NCI-H345 (cell line): ENCODE data around the gene HES7.
A peak's percentile ranks its signal among the peaks of the same experiment; 100 is the strongest.
"Not testable (repeated sequence)": the region's sequence is repeated elsewhere in the genome, so short reads cannot be mapped to it uniquely, and the experiment has no call there.

Source experiments
- DNase-seq: peaks from one replicate; lab custom pipeline; 2025; lab: John Stamatoyannopoulos, UW

Gene HES7

DNA sequence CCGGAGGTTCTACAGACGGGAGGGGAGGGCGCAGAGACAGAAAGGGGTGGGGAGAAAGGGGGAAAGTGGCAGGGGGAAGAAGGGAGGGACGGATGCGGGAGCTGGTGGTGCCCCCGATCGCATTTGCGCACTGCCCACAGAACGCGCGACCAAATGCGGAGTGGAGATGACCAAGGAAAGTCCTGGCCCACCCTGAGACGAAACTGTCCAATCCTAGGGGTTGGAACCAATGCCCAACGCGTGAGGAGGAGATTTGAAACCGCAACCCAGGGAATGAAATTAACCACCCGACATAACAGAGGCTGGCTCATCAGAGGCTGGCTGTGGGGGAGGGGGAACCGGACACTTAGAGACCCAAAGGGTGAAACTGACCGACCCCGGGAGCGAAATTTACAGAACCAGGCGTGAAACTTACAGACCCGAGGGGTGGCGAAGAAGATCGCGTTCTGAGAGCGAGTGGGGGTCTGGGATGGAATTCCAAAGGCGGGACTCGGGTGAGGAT lies 1.4 kb downstream of the HES7 start:
- peak; percentile 21 for DNase-seq

DNA sequence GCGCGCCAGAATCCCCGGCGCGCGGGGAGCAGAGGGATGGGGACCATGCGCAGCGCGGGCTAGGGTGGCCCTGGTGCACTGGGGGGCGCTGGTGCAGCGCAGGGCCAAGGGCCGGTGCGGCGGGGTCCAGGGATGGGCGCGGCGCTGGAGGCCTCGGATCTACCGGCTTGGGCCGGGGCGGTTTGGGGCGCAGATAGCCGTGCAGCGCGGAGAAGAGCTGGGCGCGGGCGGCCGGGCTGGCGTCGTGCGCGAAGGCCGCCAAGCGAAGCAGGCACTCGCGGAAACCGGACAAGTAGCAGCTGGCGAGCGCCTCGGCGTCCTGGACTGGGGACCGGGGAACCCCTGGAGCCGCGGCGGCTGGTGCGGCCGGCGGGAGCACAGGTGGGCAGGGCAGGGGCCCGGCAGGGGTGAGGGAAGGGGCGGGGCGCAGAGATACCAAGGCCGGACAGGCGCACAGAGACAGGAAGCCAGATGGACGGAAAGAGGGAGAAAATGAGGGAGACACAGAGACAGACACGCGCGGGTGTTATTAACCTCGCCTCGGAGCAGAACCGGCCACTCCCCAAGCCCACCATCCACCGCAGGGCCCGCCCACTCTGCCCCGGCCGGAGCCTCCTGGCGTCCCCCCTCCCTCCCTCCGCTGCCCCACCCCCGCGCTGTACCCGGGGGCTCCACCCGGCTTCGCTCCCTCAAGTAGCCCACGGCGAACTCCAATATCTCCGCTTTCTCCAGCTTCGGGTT lies 2.1 kb downstream of the HES7 start:
- peak; percentile 60 for DNase-seq

DNA sequence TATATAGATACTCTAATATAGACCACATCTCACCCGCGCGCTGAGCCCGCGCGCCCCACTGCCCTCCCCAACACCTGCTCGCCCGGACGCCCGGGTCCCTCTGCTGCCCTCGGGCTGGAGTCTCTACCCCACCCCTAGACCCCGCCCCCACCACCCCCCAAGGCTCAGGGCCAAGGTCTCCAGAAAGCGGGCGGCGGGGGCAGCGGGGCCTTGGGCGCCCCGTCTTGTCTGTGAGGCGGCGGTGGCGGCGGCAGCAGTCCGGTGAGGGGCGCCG lies 2.6 kb downstream of the HES7 start:
- DNase-seq = no peak

DNA sequence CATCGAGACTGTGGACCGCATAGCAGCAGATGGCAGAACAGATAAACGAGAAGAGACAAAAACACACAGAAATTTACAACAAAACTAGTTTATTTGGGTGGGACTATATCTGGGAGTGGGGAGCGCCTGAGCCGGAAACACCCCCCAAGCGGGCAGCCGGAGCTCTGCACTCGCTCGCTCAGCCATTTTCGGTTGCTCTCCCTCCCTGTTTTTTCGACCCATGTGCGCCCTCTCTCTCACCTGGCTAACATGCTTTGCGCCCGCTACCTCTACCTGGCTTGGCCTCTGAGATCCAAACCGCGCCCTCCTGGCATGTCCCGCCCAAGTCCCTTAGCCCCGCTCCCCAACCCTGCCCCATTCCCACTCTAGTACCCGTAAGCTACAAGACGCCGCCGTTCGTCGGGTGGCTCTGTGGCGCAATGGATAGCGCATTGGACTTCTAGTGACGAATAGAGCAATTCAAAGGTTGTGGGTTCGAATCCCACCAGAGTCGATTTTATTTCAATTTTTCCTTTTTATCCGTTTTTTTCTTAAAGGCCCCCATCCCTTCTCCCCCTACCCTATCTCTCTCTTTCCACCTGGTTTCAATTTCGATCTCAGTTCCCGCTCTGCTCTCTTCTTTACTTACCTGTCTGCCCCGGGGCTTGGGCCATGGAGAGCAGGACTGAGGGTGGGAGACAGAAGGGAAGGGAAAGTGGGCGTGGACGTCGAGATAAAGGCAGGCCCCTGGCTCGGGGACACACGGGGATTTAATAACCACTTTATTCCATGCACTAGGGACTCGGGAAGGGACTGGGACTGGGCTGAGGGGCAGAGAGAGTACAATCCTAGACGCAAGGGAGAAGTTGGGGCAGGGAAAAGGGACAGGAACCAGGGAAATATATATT lies 3.1 kb downstream of the HES7 start:
- peak; percentile 71 for DNase-seq

DNA sequence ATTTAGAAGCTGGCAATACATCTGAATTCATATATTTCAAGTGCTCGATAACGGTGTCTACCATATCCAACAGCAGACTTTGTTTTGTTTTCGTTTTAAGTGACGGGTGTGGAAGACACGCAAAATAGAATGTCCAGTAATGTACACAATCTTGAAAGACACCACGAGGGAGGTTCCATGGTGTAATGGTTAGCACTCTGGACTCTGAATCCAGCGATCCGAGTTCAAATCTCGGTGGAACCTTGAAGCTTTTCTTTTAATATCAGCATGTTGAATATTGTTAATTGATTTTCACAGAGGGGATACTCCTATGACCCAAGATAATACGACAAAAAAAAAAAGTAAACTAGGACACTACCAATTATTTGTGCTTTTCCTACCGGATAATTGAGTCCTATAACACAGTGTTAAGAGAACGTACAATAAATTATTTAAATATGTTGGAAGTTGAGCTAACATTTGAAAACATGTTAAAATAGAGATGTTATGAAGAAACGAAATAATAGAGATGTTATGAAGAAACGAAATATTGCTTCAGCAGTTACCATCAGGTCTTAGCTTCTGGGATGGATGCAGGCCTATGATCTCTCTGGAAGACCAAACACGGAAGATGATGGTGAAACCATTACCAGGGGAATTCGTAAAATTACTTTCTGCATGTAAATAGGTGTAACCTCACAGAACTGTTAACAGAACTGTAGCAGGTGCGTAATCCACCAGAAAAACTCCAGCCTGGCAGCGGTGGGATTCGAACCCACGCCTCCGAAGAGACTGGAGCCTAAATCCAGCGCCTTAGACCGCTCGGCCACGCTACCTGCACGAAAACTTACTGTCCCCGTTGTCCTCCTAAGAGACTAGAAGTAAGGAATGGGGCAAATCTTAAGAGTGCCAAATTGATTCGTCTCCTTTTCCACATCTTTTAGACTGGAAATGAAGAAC lies 4.1 kb downstream of the HES7 start:
- DNase-seq = peak; percentile 85

DNA sequence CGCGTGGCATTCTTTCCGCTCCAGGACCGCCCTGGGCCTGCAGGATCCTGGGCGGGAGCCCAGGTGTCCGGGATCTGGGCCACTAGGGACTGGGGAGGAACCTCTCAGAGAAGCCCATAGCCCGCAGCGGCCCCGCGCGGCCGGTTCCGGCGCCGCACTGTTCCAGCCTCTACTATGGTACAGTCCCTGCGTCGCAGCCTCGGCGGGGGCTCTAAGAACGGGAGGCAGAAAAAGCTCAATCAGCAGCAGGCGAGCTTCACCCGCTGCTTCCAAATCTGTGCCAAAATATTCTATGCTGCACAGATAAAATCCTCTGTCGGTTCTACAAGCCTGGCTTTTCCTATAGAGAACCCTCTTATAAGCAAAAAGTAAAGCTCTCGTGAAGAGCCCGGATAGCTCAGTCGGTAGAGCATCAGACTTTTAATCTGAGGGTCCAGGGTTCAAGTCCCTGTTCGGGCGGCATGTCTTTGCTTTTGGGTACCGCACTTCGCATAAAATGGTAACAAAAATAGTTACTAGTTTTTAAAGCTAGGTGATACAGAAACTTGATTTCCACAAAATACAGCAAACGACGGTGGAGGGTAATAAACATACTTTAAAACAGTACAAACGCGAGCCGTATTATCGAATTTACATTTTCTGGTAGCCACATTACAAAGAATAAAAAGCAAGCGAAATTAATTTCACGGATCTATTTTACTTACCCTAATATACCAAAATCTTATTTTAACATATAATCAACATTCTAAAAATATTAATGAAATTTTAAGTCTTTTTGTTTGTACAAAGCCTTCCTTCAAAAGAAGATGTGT lies 4.9 kb downstream of the HES7 start:
- peak; percentile 88 for DNase-seq

DNA sequence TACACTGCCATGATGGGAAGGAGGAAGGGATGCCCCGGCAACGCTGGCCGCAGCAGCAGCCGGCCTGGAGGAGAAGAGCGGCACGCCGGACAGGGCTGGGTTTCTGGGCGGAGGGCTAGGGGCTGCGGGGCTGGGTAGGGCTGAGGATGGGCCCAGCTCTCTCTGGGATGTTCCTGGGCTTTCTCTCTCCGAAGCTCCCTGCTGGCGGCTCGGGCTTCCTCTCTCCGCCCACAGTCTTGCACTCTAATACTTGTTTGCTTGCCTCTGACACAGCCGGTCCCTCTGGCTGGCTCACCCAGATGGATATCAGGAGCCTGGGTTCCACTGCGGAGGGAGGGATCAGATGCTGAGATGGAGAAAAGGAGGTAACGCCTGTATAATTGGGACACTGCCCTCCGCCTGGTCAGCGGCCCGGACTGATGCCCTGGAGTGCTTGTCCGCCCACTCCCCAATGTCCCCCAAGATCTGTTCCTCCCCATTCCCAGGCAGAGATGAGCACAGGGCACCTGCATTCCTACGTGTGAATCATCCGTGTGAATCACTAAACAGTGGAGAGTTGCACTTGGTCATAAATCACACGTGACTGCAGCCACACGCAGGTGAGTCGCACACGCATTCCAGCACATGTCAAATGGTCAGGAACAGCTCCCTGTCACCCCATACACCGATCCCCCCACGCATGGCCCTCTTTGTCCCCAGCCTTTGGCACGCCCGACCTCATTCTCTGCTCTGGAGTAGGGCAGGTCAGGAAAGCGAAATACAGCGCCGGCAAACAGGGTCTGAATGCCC lies 5.7 kb downstream of the HES7 start, which contains the start of gene ALOXE3:
Gene ALOXE3, minus strand, starts transcription at position 535 of the 789 bp plus-strand sequence. Its CDS starts 524 bp downstream, at position 11.
- DNase-seq = peak; percentile 10

DNA sequence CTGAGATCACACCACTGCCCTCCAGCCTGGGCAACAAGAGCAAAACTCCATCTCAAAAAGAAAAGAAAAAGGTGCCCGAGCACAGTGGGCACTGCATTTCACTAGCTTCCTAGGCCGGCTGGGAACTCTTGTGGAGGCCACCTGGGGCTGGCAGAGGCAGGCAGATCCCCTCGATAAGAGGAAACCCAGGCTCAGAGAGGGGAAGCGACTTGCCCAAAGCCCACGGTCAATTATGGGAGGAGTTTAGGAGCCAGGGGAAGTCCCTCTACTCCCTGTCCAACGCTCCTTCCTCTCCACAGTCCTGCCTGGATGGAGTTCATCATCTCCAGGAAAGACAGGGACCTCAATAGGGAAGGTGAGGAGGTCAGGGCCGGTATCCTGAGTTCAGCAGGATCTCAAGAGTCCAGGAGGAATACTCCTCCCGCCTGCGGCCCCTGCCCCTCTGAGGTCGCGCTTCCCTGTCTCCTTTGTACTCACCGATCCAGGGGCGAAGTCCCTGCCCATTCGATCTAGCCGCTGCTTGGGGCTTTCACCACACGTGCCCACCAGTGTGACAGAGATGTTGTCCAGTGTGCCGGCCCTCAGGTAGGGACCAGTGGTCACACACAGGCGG lies 6.4 kb downstream of the HES7 start:
- no peak for DNase-seq

DNA sequence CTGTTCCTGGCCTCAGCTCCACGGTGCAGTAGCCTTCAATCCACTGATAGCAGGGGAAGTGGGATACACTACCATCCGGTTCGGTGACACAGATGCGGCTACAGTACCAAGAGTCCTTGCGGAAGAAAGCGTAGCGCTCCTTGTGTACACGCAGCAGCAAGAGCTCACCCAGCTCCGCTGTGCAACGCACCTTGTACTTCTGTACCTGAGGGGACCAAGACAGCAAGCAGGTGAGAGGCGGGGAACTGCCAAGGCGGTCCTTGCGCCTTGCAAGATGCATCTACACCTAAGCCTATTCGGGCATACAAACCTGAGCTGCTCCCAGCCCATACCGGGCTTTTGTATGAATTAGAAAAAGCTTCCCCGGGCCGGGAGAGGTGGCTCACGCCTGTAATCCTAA lies 7.1 kb downstream of the HES7 start:
- no peak for DNase-seq

DNA sequence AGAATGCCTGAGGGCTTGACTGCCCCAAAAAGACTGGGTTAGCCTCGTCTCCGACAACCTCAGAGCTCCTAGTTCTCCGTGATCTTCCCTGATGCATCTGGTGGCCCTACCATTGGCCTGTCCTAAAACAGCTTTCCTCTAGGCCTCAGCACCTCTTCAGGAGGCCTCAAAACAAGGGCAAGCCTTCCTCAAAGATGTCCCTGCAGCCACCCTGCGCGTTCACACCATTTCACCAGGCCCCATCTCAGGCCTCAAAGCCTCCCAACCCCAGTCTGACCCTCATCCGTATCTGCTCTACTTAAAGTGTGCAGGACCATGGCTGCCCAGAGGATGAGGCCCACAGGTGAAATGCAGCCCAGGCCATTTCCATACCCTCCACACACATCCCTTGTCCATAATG lies 13.0 kb downstream of the HES7 start:
- DNase-seq = no peak

DNA sequence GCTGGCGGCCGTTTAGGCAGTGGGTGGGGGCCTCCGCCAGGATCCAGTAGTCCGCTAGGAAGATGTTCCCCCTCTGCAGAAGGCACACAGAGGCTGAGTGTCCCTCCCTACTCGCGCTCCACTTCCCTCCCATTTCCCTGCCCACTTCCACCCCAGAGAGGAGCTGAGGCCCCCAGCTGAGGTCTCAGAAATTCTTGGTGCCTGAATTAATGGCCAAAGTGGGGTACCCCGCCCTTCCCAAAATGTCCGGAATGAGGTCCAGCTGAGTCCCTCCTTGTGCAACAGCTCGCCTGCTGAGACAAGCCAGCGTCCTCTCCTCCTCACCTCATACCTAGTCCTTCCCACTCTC lies 13.5 kb downstream of the HES7 start:
- no peak for DNase-seq

DNA sequence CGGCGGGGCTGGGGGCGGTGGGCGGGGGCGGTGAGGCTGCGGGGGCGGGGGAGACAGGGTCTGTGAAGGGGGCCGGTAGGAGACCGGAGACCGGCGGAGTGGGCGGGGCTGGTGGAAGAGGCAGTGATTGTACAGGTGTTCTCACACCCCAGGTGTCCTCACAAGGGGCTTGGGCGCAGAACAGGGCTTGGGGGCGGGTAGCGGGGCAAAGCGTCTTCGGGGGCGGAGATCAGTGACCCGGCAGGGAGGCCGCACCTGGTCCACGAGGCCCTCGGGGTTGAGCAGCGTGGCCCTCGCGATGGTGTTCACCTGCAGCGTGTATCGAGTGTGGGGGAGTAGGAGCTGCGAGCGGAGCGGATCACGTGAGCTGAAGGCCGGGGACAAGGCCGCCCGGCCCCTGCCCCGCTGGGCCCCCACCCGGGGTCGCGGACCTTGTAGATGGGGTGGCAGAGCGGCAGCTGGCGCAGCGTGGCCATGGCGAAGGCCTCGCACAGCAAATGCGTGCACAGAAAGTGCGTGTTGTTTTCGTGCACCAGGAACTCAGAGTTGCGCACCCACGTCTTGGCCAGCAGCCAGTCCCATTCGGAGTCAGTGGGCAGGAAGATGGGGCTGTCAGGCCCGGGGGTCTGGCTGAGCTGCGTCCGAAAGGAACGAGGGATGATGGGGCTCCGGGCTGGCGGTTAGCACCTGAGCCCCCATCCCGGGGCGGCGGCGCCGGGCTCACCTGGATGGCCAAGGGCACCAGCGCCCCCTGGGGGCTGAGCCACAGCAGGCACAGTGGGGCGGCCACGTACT lies 14.0 kb downstream of the HES7 start:
- DNase-seq = peak; percentile 66

DNA sequence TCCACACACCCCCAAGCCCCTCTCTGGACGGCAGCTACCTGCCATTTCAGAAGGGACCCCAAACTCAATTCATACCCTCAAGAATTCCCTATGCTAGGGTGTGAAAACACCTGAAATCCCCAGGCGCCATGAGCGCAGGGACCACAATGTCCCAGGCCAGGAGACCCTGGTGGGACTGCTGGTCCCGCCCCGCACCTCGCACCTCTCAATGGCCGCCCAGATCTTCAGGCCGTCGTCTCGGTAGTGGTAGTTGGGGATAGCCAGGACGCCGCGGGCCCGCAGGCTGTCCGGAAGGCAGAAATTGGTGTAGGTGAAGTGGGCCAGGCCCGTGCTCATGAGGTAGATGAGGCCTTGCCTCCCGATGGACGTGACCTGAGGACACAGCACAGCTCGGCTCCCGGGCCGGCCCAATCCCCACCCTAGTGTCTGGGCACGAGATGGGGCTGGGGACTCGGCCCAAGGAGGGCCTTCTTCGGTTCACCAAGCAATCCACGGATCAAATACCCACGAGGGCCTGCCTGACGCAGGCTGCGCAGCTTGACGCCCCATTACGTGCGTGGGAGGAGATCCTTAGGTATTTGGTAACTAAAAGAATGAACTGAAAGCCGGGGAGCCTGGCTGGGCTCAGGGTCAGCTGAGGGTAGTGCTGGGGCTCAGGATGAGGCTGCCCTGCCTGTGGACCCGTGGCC lies 14.8 kb downstream of the HES7 start:
- DNase-seq = no peak

DNA sequence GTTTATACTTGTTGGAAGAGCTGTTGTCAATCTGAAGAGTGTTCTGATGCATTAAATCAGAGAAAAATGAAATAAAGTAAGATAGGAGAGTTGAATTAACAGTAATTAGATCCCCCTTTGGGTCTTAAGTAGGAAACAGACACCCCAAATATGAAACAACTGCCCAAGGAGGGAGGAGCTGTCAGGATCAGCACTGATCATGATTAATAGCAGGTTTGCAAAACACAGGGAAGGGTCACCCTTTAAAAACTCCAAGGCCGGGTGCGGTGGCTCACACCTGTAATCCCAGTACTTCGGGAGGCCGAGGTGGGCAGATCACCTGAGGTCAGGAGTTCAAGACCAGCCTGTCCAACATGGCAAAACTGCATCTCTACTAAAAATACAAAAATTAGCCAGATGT lies 16.9 kb downstream of the HES7 start:
- DNase-seq = not testable (repeated sequence)

DNA sequence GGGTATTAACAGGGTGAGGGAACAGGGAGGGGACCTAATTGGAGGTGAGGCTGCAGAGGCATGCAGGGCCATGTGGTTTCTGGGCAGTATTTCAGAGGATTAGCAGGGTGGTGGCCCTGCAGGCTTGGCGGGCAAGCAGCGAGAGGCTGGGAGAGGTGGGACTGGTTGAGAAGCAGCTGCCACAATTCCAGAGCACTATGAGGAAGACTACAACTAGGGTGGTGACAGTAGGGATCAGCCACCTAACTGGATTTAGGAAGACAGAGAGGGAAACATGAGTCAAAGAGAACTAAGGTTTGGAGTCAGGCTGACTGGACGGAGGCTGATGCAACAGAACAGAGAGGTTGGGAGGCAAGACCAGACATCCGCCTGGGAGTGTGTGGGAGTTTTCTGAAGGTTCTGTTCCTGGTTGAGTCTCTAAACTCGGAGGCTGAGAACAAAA lies 17.9 kb downstream of the HES7 start:
- DNase-seq = no peak

DNA sequence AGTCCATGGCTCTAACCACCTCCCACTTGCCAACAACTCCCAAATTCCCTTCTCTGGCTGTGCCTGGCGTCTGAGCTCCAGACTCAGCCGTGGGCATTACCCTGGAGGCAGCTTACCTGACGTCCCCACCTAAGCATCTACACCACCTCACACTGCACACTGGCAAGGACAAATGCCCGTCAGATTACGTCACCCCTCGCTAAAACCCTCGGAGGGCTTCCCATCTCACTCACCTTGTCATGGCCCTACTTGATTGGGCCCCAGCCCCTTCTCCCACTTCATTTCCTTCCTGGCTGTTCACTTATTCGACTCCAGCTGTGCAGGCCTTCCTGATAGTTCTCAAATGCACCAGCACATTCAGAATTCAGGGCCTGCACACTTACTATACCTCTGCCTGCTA lies 19.0 kb downstream of the HES7 start:
- no peak for DNase-seq

DNA sequence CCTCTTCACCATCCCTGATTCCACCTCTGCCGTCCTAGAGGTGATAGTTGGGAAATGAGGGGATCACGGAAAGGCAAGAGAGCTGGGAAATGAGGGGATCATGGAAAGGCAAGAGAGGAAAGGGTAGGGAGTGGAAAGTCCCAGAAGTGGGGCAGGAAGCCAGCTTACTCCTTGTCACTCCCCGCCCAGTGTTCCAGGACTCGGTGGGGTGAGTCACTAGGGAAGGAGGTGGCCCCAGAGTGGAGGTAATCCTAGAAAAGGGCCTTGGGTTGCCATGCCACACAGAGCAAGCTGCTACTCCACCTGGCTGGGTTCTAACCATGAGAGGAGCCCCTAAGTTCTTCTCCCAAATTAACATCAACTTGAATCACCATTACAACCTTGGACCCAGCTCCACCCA lies 20.4 kb downstream of the HES7 start:
- no peak for DNase-seq

DNA sequence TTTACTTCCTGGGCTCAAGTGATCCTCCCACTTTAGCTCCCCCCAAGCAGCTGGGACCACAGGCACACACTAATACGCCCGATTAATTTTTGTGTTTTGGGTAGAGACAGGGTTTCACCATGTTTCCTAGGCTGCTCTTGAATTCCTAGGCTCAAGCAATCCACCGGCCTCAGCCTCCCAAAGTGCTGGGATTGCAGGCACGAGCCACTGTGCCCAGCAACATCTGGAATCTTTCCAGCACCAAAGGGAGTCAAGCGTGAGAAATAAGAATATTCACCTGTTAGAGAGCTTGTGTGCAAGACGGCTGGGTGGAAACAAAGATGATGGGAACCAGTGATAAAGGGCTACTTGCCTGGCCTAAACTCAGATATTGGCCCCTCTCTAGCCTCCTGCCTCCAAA lies 22.2 kb downstream of the HES7 start:
- no peak for DNase-seq

DNA sequence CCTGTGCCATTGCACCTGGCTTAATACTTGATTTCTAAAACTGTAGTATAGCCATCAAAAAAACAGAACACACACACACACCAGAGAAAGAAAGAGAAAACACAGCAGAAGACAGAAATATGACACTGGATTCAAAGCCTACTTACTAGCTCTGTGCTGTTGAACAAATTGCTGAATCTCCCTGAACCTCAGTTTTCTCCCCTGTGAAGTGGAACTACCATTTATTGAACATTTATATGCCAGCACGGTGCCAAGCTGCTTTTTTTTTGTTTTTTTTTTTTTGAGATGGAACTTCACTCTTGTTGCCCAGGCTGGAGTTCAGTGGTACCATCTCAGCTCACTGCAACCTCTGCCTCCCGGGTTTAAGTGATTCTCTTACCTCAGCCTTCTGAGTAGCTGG lies 23.1 kb downstream of the HES7 start:
- no peak for DNase-seq
